GM21576 (cell line): ENCODE results near the gene TSC22D4.

Experiments used
- ATAC-seq: cut with Tn5 transposase; IDR thresholded peaks from one replicate; pipeline ENCODE4 v1.9.1; 2021; ENCODE audit warnings: mild to moderate bottlenecking, moderate library complexity; ENCODE audit not compliant: unreplicated experiment

The TSC22D4 gene

DNA sequence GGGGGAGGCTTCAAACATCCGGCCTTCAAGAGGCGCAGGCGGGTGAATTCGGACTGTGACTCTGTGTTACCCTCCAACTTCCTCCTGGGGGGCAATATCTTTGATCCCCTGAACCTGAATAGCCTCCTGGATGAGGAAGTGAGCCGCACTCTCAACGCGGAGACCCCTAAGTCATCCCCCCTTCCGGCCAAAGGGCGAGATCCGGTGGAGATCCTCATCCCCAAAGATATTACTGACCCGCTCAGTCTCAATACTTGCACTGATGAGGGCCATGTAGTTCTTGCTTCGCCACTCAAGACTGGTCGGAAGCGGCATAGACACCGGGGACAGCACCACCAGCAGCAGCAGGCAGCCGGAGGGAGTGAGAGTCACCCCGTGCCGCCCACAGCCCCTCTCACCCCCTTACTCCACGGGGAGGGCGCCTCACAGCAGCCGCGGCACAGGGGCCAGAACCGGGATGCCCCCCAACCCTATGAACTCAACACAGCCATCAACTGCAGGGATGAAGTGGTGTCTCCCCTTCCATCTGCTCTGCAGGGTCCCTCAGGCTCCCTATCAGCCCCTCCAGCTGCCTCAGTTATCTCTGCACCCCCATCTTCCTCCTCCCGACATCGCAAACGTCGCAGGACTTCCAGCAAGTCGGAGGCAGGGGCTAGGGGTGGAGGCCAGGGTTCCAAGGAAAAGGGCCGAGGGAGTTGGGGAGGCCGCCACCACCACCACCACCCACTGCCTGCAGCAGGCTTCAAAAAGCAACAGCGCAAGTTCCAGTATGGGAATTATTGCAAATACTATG is 48.3 kb downstream of the TSC22D4 start:
- ATAC-seq = peak; percentile 1

GRCh38 chr7:100429637-100430492 is 49.1 kb downstream of the TSC22D4 start, which contains the start of gene MEPCE:
Gene MEPCE (plus strand): TSS chr7:100429831. CDS start chr7:100430019, 188 bp downstream.
- ATAC-seq = peak; percentile 28

DNA sequence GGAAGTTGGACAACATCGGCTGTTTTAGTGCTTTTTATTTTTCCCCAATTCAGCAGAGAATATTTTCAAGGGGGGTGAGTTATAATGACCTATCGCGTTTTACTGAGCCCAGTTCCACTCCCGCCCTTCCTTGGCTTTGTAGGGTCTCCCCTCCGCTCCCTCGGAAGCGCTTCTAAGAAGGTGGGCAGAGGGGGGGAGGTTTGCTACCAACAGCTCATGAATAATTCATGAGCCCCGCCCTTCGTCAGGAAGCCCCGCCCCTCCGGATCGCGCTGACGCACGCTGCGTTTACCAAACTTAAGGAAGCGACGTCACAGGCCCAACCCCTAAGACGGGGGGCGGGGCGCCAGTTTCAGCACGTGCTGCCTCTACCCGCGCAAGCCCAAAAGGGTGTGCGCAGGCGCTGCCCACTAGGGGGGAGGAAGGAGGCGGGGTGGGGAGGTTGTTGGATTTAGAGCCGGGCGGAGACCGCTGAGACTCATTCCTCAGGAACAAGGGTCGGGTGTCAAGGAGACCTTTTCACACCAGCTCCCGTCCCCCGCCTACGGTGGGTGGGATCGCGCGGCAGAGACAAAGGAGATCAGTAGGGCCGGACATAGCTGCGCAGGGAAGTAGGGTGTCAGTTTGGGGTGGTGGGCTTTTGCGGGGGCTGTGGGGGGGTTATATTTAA is 49.9 kb downstream of the TSC22D4 start:
- ATAC-seq = peak; percentile 45

- peak; percentile 42 for ATAC-seq
Observed at GRCh38 chr7:100428199-100428966, 50.6 kb downstream of the TSC22D4 start, which contains the start of gene ZCWPW1. Gene ZCWPW1 (minus strand): TSS chr7:100428703. CDS start chr7:100420649, 8,054 bp downstream.

GRCh38 chr7:100427762-100428198 is 51.2 kb downstream of the TSC22D4 start:
- ATAC-seq = no peak

DNA sequence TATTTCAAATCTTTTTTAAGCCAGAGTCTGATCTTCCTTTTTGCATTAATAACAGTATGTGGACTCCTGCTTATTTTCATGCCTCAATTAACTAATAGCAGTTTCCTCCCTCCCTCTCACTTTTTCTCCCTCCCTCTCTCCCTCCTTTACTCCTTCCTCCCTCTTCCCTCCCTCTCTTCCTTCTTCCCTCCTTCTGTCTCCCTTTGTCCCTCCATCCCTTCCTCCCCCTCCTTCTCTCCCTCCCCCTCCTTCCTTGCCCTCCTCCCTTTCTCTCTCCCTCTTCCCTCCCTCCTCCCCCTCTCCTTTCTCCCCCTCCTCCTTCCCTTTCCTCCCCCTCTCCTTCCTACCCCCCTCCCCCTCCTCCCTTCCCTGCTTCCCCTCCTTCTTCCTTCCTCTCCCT is 52.5 kb downstream of the TSC22D4 start:
- no peak for ATAC-seq

GRCh38 chr7:100425347-100425746 is 53.7 kb downstream of the TSC22D4 start:
- ATAC-seq = no peak

GRCh38 chr7:100423315-100423714 is 55.7 kb downstream of the TSC22D4 start:
- ATAC-seq = no peak

- ATAC-seq = no peak
Observed at GRCh38 chr7:100419660-100420226, 59.3 kb downstream of the TSC22D4 start.

DNA sequence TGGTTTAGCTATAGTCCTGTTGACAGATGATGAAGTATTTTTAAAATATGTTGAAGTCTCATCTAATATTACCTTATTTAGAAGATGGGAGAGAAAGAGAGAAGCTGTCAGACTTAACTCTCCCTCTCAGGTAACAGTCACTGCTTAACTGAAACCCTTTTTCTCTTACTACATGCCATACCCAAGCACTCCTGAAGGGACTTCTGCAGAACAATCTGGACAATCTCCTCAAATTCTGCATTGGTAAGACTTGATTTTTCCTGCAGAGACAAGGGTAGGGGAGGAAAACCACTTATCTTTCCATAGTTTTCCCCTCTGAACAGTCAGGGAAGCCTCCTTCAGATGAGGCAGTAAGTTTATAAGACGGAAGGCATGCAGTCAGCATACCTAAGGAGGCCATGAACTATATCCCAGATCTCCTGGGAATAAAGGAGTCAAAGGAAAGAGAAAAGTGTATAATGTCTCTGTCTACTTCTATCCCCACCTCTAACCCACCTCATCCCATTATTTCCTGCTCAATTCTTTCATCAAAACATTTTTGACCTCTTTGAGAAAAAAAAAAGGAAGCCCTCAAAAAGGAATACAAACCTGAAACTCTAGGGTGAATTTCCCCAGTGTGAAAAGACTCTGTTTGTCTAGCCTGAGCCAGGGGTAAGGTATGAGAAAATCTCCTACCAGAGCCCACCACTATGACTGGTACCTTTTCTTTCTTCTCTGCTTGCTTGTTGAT is 59.9 kb downstream of the TSC22D4 start:
- no peak for ATAC-seq
